Measurements from ENCODE around the gene KRTAP9-7.
"Not testable (repeated sequence)": the region's sequence is repeated elsewhere in the genome, so short reads cannot be mapped to it uniquely, and the experiment has no call there.

GRCh38 chr17:41255381-41256290, 19.9 kb upstream of the KRTAP9-7 start, which contains the start of gene KRTAP9-9:
- TF ChIP-seq CTCF (conservative IDR thresholded peaks at IDR 0.05); EZH2 (IDR thresholded peaks at IDR 0.05; ENCODE audit: low read depth): not testable (repeated sequence)

Measured in PC-9 (cell line).